IMR-90 (cell line): Measurements from ENCODE around the gene EIF3L. TPM values are rescaled to one million over a fixed set of nuclear protein-coding genes. Genes with fewer than 3 reads are reported as not detected.

ENCODE experiments used
- ATAC-seq: fragments of 200-7000 bp; cut with Tn5 transposase; 2 replicates; pipeline ENCODE4 v1.9.1; 2020; ENCODE audit warnings: low read depth, mild to moderate bottlenecking, moderate library complexity
- BruUV-seq: library from RNA; stranded (reverse); fragments of 400-500 nt; replicated peaks from 2 replicates; lab custom pipeline; 2021; lab: Mats Ljungman, UMichigan
- CTCF ChIA-PET: fragments of 300-600 bp; formaldehyde crosslinking; extraction: SDS; loops from one replicate; lab custom pipeline; 2021; ENCODE audit warnings: antibody characterized with exemption; lab: Yijun Ruan, JAX
- POLR2A ChIA-PET: fragments of 300-600 bp; sonication (Branson Sonifier 250); formaldehyde crosslinking; loops from one replicate; lab custom pipeline; 2022; ENCODE audit warnings: antibody characterized with exemption; ENCODE audit not compliant: unreplicated experiment; lab: Charles Lee
- DNase-seq: peaks from one replicate; pipeline ENCODE4 v3.0.0; 2013
- H2AFZ ChIP-seq: replicated peaks from 2 replicates; pipeline ENCODE3; 2013; ENCODE audit warnings: low read length, mild to moderate bottlenecking; ENCODE audit not compliant: poor library complexity
- H2AK5ac ChIP-seq: 2 replicates; pipeline ENCODE4 v1.6.1; 2013; ENCODE audit warnings: low read depth, low read length, inconsistent platforms
- H2AK9ac ChIP-seq: replicated peaks from 2 replicates; pipeline ENCODE3; 2013; ENCODE audit warnings: mild to moderate bottlenecking, low read depth, low read length, moderate library complexity; ENCODE audit not compliant: poor library complexity
- H2BK120ac ChIP-seq: 2 replicates; pipeline ENCODE4 v1.6.1; 2013; ENCODE audit warnings: low read depth, low read length, inconsistent platforms
- H2BK15ac ChIP-seq: 3 replicates; pipeline ENCODE4 v1.6.1; 2013; ENCODE audit warnings: low read depth, low read length, inconsistent platforms
- H2BK20ac ChIP-seq: 2 replicates; pipeline ENCODE4 v1.6.1; 2013; ENCODE audit warnings: low read depth, mild to moderate bottlenecking, inconsistent platforms, low read length, moderate library complexity
- H2BK5ac ChIP-seq: 2 replicates; pipeline ENCODE4 v1.6.1; 2013; ENCODE audit warnings: mild to moderate bottlenecking, low read depth, low read length, inconsistent platforms; ENCODE audit not compliant: poor library complexity, severe bottlenecking
- H3K14ac ChIP-seq: replicated peaks from 2 replicates; pipeline ENCODE4 v1.6.1; 2013; ENCODE audit warnings: low read depth, low read length, inconsistent platforms
- H3K18ac ChIP-seq: 2 replicates; pipeline ENCODE4 v1.6.1; 2013; ENCODE audit warnings: low read depth, low read length, control low read depth
- H3K23ac ChIP-seq: 2 replicates; pipeline ENCODE4 v1.6.1; 2013; ENCODE audit warnings: low read depth, low read length, inconsistent platforms
- H3K27ac ChIP-seq: 2 replicates; pipeline ENCODE4 v1.5.1; 2013; ENCODE audit warnings: mild to moderate bottlenecking, control low read depth, low read length; ENCODE audit not compliant: insufficient read depth
- H3K27me3 ChIP-seq: 2 replicates; pipeline ENCODE4 v1.6.1; 2013; ENCODE audit warnings: low read length; ENCODE audit not compliant: control insufficient read depth, insufficient read depth
- H3K36me3 ChIP-seq: 2 replicates; pipeline ENCODE4 v1.6.1; 2013; ENCODE audit warnings: low read length, mixed read lengths; ENCODE audit not compliant: control insufficient read depth, insufficient read depth
- H3K4ac ChIP-seq: 2 replicates; pipeline ENCODE4 v1.6.1; 2013; ENCODE audit warnings: low read depth, low read length, inconsistent platforms
- H3K4me1 ChIP-seq: 2 replicates; pipeline ENCODE4 v1.6.1; 2013; ENCODE audit warnings: low read length, mixed read lengths; ENCODE audit not compliant: control insufficient read depth, insufficient read depth
- H3K4me2 ChIP-seq: 2 replicates; pipeline ENCODE4 v1.6.1; 2013; ENCODE audit warnings: low read depth, mild to moderate bottlenecking, control low read depth, low read length, moderate library complexity
- H3K4me3 ChIP-seq: 2 replicates; pipeline ENCODE4 v1.5.1; 2013; ENCODE audit warnings: low read depth, mild to moderate bottlenecking, control low read depth, low read length, moderate library complexity; ENCODE audit not compliant: insufficient read depth
- H3K56ac ChIP-seq: 2 replicates; pipeline ENCODE4 v1.6.1; 2013; ENCODE audit warnings: low read length, inconsistent platforms; ENCODE audit not compliant: insufficient read depth; ENCODE audit errors: extremely low read depth
- H3K79me1 ChIP-seq, 2 experiments: 2 replicates each; pipeline ENCODE4 v1.6.1; 2013; ENCODE audit warnings: low read length in 2 of 2, inconsistent platforms in 1 of 2, low read depth in 1 of 2
- H3K9ac ChIP-seq: 2 replicates; pipeline ENCODE4 v1.6.1; 2013; ENCODE audit warnings: low read depth, low read length, control low read depth
- H3K9me1 ChIP-seq: 2 replicates; pipeline ENCODE4 v1.6.1; 2013; ENCODE audit warnings: low read length, inconsistent platforms; ENCODE audit not compliant: insufficient read depth
- H3K9me3 ChIP-seq: 2 replicates; pipeline ENCODE4 v1.6.1; 2013; ENCODE audit warnings: low read length; ENCODE audit not compliant: control insufficient read depth, insufficient read depth
- H4K20me1 ChIP-seq: 2 replicates; pipeline ENCODE4 v1.6.1; 2013; ENCODE audit warnings: low read length, inconsistent platforms; ENCODE audit not compliant: insufficient read depth
- H4K5ac ChIP-seq: 2 replicates; pipeline ENCODE4 v1.6.1; 2013; ENCODE audit warnings: mild to moderate bottlenecking, low read depth, low read length, control low read depth
- H4K8ac ChIP-seq, 2 experiments: 2 replicates each; pipeline ENCODE4 v1.6.1; 2013; ENCODE audit warnings: low read depth in 2 of 2, low read length in 2 of 2, control low read depth in 1 of 2, inconsistent platforms in 1 of 2
- H4K91ac ChIP-seq: 2 replicates; pipeline ENCODE4 v1.6.1; 2013; ENCODE audit warnings: low read depth, low read length, inconsistent platforms; ENCODE audit not compliant: insufficient read depth
- BHLHE40 ChIP-seq: fragments of 150-350 bp; IDR thresholded peaks from 2 replicates; pipeline ENCODE4 v1.6.1; 2016; ENCODE audit warnings: mild to moderate bottlenecking, low read depth, low read length
- CEBPB ChIP-seq: IDR thresholded peaks from 2 replicates; pipeline ENCODE4 v1.6.1; 2012; ENCODE audit warnings: low read depth, low read length, improper control_type of control experiment
- CHD1 ChIP-seq: IDR thresholded peaks from 2 replicates; pipeline ENCODE4 v1.6.1; 2012; ENCODE audit warnings: low read depth, low read length, improper control_type of control experiment
- FOS ChIP-seq: fragments of 150-350 bp; IDR thresholded peaks from 2 replicates; pipeline ENCODE4 v1.6.1; 2016; ENCODE audit warnings: low read depth, low read length
- MAFK ChIP-seq: IDR thresholded peaks from 2 replicates; pipeline ENCODE4 v1.6.1; 2012; ENCODE audit warnings: low read depth, low read length, improper control_type of control experiment
- MAZ ChIP-seq: IDR thresholded peaks from 2 replicates; pipeline ENCODE4 v1.6.1; 2012; ENCODE audit warnings: low read depth, mild to moderate bottlenecking, low read length, improper control_type of control experiment, moderate library complexity, borderline replicate concordance
- MXI1 ChIP-seq: IDR thresholded peaks from 2 replicates; pipeline ENCODE4 v1.6.1; 2012; ENCODE audit warnings: low read depth, mild to moderate bottlenecking, low read length, moderate library complexity, borderline replicate concordance
- NFE2L2 ChIP-seq: fragments of 150-350 bp; IDR thresholded peaks from 2 replicates; pipeline ENCODE4 v1.6.1; 2016; ENCODE audit warnings: low read depth, mild to moderate bottlenecking, low read length
- POLR2A ChIP-seq: IDR thresholded peaks from 2 replicates; pipeline ENCODE4 v1.6.1; 2012; ENCODE audit warnings: mild to moderate bottlenecking, low read depth, low read length
- RCOR1 ChIP-seq: IDR thresholded peaks from 2 replicates; pipeline ENCODE4 v1.6.1; 2012; ENCODE audit warnings: mild to moderate bottlenecking, low read length, improper control_type of control experiment; ENCODE audit not compliant: insufficient replicate concordance
- RFX5 ChIP-seq: IDR thresholded peaks from 2 replicates; pipeline ENCODE4 v1.8.0; 2012; ENCODE audit warnings: low read depth, mild to moderate bottlenecking, low read length, moderate library complexity
- SMC3 ChIP-seq: fragments of 150-350 bp; IDR thresholded peaks from 2 replicates; pipeline ENCODE4 v1.6.1; 2016; ENCODE audit warnings: low read depth, mild to moderate bottlenecking, antibody characterized with exemption, low read length, moderate library complexity
- WGBS, 2 experiments: methylation state at CpG; one replicate each; pipeline versions ENCODE4 v1.1.5 to v1.1.7; 2013; ENCODE audit warnings: missing lambda C conversion rate in 2 of 2; ENCODE audit not compliant: insufficient read length in 1 of 2; ENCODE audit errors: extremely low coverage in 2 of 2; 5-methylcytosine and 5-hydroxymethylcytosine counted together
- dilution Hi-C: fragments of 300-500 bp; cut with HindIII; formaldehyde crosslinking; loops from one replicate; pipeline ENCODE4 v1.14.3; 2018; ENCODE audit warnings: low sequenced_read_pairs; ENCODE audit not compliant: unreplicated experiment
- in situ Hi-C: fragments of 300-500 bp; cut with MboI; formaldehyde crosslinking; loops from 3 replicates; pipeline ENCODE4 v1.14.3; 2019; ENCODE audit warnings: low sequenced_read_pairs, inconsistent platforms, mixed read lengths
- intact Hi-C: fragments of 100-400 bp; cut with micrococcal nuclease; formaldehyde crosslinking; loops from 2 replicates; pipeline ENCODE4 v1.10.0; 2022
- polyA plus RNA-seq, 3 experiments: library from polyadenylated mRNA; depleted of rRNA; stranded (reverse); fragments of >200 nt; gene quantifications; 2 replicates each; pipeline ENCODE4 v1.2.3, GENCODE V29; 2012; ENCODE audit warnings: low replicate concordance in 1 of 3
- total RNA-seq: library from RNA; depleted of rRNA; stranded (reverse); fragments of >200 nt; gene quantifications from 2 replicates; pipeline ENCODE4 v1.2.3, GENCODE V29; 2012
- TF ChIP-seq, protein P1 (sequence below): fragments of 150-350 bp; IDR thresholded peaks from 2 replicates; pipeline ENCODE4 v1.6.1; 2016; ENCODE audit warnings: low read depth, mild to moderate bottlenecking, low read length, moderate library complexity, borderline replicate concordance
- TF ChIP-seq, protein P2 (sequence below): conservative IDR thresholded peaks from 2 replicates; pipeline ENCODE4 v1.5.1; 2012; ENCODE audit warnings: mild to moderate bottlenecking, low read depth, low read length, improper control_type of control experiment

The EIF3L gene
- total and polyA plus RNA-seq, 2 of the 4 experiments (the other 2 are of a cell fraction) = 391 to 593 TPM

DNA sequence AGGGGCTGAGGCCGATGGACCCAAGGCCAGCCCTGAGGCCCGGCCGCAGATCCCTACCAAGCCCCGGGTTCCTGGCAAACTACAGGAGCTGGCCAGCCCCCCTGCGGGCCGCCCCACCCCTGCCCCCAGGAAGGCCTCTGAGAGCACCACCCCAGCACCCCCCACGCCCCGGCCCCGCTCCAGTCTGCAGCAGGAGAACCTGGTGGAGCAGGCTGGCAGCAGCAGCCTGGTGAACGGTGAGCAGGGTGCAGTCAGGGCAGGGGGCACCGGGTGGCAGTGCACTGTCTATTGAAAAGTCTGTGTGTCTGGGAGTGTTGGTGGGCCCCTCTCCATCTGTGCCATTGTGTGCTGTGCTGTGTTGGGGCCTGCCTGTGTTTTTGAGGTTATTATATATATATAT is 73.0 kb downstream of the EIF3L start:
- Histone ChIP-seq H3K4me3 (no peak overlapping the region), H3K18ac (no peak overlapping the region), H2AK9ac (no peak overlapping the region), H3K14ac (no peak overlapping the region), H4K20me1 (peaks cover 9% of the 10 kb centered on the region), H3K56ac (no peak overlapping the region), H3K23ac (no peak overlapping the region), H3K79me1 (peaks cover 0 to 17% of the 10 kb centered on the region in 2 experiments; a peak in 3 of 4 replicates), H3K4ac (no peak overlapping the region), H3K4me1 (no peaks in the 10 kb centered on the region), H2AFZ (no peak overlapping the region), H2BK15ac (no peak overlapping the region), H3K9me1 (no peaks in the 10 kb centered on the region), H2BK5ac (no peak overlapping the region), H3K27ac (no peak overlapping the region), H3K27me3 (no peaks in the 10 kb centered on the region), H4K8ac (no peak overlapping the region), H3K9me3 (no peaks in the 10 kb centered on the region), H2BK120ac (no peak overlapping the region), H3K4me2 (no peak overlapping the region), H4K5ac (no peak overlapping the region), H2AK5ac (no peak overlapping the region), H3K9ac (no peak overlapping the region), H3K36me3 (peaks cover 61% of the 10 kb centered on the region), H2BK20ac (no peak overlapping the region), H4K91ac (no peak overlapping the region)
- in situ Hi-C loops (no loop called here), intact Hi-C loops (no loop called here), dilution Hi-C loops (no loop called here)
- ATAC-seq (no peak), DNase-seq (no peak)
- BruUV-seq = no TSS peak
- no CpG with 5 or more reads among the region's 11 CpGs for WGBS, 2 experiments
- no peak for TF ChIP-seq CHD1
- TF ChIP-seq CEBPB = no peak
- TF ChIP-seq SMC3 = no peak
- no peak for TF ChIP-seq MAZ
- TF ChIP-seq POLR2A = no peak
- TF ChIP-seq RCOR1 = no peak
- no peak for TF ChIP-seq FOS
- TF ChIP-seq, protein P1, sequence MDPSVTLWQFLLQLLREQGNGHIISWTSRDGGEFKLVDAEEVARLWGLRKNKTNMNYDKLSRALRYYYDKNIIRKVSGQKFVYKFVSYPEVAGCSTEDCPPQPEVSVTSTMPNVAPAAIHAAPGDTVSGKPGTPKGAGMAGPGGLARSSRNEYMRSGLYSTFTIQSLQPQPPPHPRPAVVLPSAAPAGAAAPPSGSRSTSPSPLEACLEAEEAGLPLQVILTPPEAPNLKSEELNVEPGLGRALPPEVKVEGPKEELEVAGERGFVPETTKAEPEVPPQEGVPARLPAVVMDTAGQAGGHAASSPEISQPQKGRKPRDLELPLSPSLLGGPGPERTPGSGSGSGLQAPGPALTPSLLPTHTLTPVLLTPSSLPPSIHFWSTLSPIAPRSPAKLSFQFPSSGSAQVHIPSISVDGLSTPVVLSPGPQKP = no peak
- no peak for TF ChIP-seq RFX5
- TF ChIP-seq BHLHE40 = no peak
- no peak for TF ChIP-seq NFE2L2
- TF ChIP-seq, protein P2, sequence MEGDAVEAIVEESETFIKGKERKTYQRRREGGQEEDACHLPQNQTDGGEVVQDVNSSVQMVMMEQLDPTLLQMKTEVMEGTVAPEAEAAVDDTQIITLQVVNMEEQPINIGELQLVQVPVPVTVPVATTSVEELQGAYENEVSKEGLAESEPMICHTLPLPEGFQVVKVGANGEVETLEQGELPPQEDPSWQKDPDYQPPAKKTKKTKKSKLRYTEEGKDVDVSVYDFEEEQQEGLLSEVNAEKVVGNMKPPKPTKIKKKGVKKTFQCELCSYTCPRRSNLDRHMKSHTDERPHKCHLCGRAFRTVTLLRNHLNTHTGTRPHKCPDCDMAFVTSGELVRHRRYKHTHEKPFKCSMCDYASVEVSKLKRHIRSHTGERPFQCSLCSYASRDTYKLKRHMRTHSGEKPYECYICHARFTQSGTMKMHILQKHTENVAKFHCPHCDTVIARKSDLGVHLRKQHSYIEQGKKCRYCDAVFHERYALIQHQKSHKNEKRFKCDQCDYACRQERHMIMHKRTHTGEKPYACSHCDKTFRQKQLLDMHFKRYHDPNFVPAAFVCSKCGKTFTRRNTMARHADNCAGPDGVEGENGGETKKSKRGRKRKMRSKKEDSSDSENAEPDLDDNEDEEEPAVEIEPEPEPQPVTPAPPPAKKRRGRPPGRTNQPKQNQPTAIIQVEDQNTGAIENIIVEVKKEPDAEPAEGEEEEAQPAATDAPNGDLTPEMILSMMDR = no peak
- TF ChIP-seq MAFK = no peak
- no peak for TF ChIP-seq MXI1
- ChIA-PET CTCF (no interaction called here), POLR2A (no interaction called here)
